CD4-positive, alpha-beta T cell (primary cell): Measurements from ENCODE around the gene JAKMIP2. TPM values are rescaled to one million over a fixed set of nuclear protein-coding genes. Genes with fewer than 3 reads are reported as not detected.

Experiments used
- ATAC-seq: fragments of 200-7000 bp; cut with Tn5 transposase; one replicate; pipeline ENCODE4 v1.10.0; 2022; ENCODE audit warnings: mild to moderate bottlenecking; ENCODE audit not compliant: poor library complexity
- CTCF ChIA-PET: fragments of 350-600 bp; sonication (Branson Sonifier 250); formaldehyde crosslinking; loops from one replicate; lab custom pipeline; 2021; ENCODE audit warnings: antibody characterized with exemption, inconsistent platforms; lab: Charles Lee
- POLR2A ChIA-PET: fragments of 350-600 bp; sonication (Branson Sonifier 250); formaldehyde crosslinking; loops from one replicate; lab custom pipeline; 2021; ENCODE audit warnings: antibody characterized with exemption, inconsistent platforms; lab: Charles Lee
- DNase-seq, 14 experiments: peaks; one replicate each; pipeline ENCODE4 v3.0.0-alpha.2; 2013 to 2020; ENCODE audit warnings: mixed read lengths in 2 of 14
- H3K27ac ChIP-seq, 2 donors: one replicate each; pipeline versions ENCODE4 v1.5.1 to v1.7.0; 2013; ENCODE audit warnings: low read length in 2 of 2, low read depth in 1 of 2, mild to moderate bottlenecking in 1 of 2
- H3K27me3 ChIP-seq, 2 experiments: 1 replicate in 1 of 2; 2 replicates in 1 of 2; pipeline versions ENCODE4 v1.6.1 to v1.7.0; 2013; ENCODE audit warnings: low read length in 2 of 2, control low read depth in 1 of 2, mild to moderate bottlenecking in 1 of 2, moderate library complexity in 1 of 2; ENCODE audit not compliant: insufficient read depth in 2 of 2, control insufficient read depth in 1 of 2
- H3K36me3 ChIP-seq: one replicate; pipeline ENCODE4 v1.6.1; 2013; ENCODE audit warnings: low read length, control low read depth; ENCODE audit not compliant: insufficient read depth
- H3K4me1 ChIP-seq: one replicate; pipeline ENCODE4 v1.6.1; 2013; ENCODE audit warnings: low read length, control low read depth; ENCODE audit not compliant: insufficient read depth
- H3K4me3 ChIP-seq: one replicate; pipeline ENCODE4 v1.5.1; 2013; ENCODE audit warnings: mild to moderate bottlenecking, low read length, moderate library complexity
- H3K9me3 ChIP-seq, 2 experiments: 1 replicate in 1 of 2; 2 replicates in 1 of 2; pipeline versions ENCODE4 v1.6.1 to v1.7.0; 2013; ENCODE audit warnings: low read length in 2 of 2, mild to moderate bottlenecking in 2 of 2, control low read depth in 1 of 2, moderate library complexity in 1 of 2; ENCODE audit not compliant: control insufficient read depth in 1 of 2, insufficient read depth in 1 of 2
- H3K27ac Mint-ChIP-seq: one replicate; pipeline ENCODE4 v1.8.0; 2020; ENCODE audit warnings: mixed read lengths
- H3K27me3 Mint-ChIP-seq: one replicate; pipeline ENCODE4 v1.8.0; 2021; ENCODE audit warnings: mixed read lengths
- H3K36me3 Mint-ChIP-seq: one replicate; pipeline ENCODE4 v1.8.0; 2021; ENCODE audit warnings: low read depth, mixed read lengths
- H3K4me1 Mint-ChIP-seq: one replicate; pipeline ENCODE4 v1.8.0; 2021; ENCODE audit warnings: low read depth, mixed read lengths
- H3K4me3 Mint-ChIP-seq: one replicate; pipeline ENCODE4 v1.8.0; 2020; ENCODE audit warnings: mild to moderate bottlenecking, mixed read lengths
- H3K9me3 Mint-ChIP-seq: one replicate; pipeline ENCODE4 v1.8.0; 2020; ENCODE audit warnings: mixed read lengths
- CTCF ChIP-seq: fragments of 200-600 bp; IDR thresholded peaks from one replicate; pipeline ENCODE4 v1.8.0; 2022; ENCODE audit warnings: antibody characterized with exemption, mild to moderate bottlenecking
- intact Hi-C, 2 experiments: fragments of 100-400 bp; cut with DNase I in 1 of 2; cut with micrococcal nuclease in 1 of 2; formaldehyde crosslinking; loops; one replicate each; pipeline versions ENCODE4 v1.15.1 to v1.9.0; 2023 to 2025; cut with DNase I, micrococcal nuclease
- total RNA-seq, 174 experiments: library from RNA in 2 of 174; stranded (reverse) in 2 of 174; gene quantifications; one replicate each; pipeline ENCODE4 v1.2.3 and lab custom pipeline; 2021 to 2026

Gene JAKMIP2
- total RNA-seq, 2 experiments from 2014 or later = 0.74 to 1.3 TPM

GRCh38 chr5:147767048-147767447, 15.5 kb downstream of the JAKMIP2 start:
- no peak for ATAC-seq
- POLR2A ChIA-PET = no interaction called here
- no peaks in the 10 kb centered on the region for H3K9me3 ChIP-seq
- H3K36me3 ChIP-seq = no peaks in the 10 kb centered on the region
- intact Hi-C loops = no loop called here
- Mint-ChIP-seq H3K36me3 (no peaks in the 10 kb centered on the region), H3K27me3 (no peaks in the 10 kb centered on the region), H3K9me3 (no peaks in the 10 kb centered on the region), H3K4me3 (no peak overlapping the region), H3K4me1 (no peaks in the 10 kb centered on the region), H3K27ac (no peak overlapping the region)
- H3K27ac ChIP-seq = no peak overlapping the region
- TF ChIP-seq CTCF = no peak
- no peak overlapping the region for H3K4me3 ChIP-seq
- no peaks in the 10 kb centered on the region for H3K27me3 ChIP-seq
- CTCF ChIA-PET = no interaction called here
- H3K4me1 ChIP-seq = no peaks in the 10 kb centered on the region
- no peak for DNase-seq

- no peak for DNase-seq
- ChIA-PET POLR2A (no interaction called here), CTCF (no interaction called here)
- no peaks in the 10 kb centered on the region for H3K9me3 Mint-ChIP-seq
- ATAC-seq = no peak
- no peaks in the 10 kb centered on the region for H3K4me1 ChIP-seq
- H3K36me3 ChIP-seq = no peaks in the 10 kb centered on the region
- no peak for TF ChIP-seq CTCF
- intact Hi-C loops = no loop called here
- no peaks in the 10 kb centered on the region for H3K4me1 Mint-ChIP-seq
- H3K27me3 ChIP-seq = no peaks in the 10 kb centered on the region
- H3K4me3 ChIP-seq = no peak overlapping the region
- no peak overlapping the region for H3K27ac Mint-ChIP-seq
- no peaks in the 10 kb centered on the region for H3K9me3 ChIP-seq
- no peak overlapping the region for H3K27ac ChIP-seq
- no peaks in the 10 kb centered on the region for H3K27me3 Mint-ChIP-seq
- H3K36me3 Mint-ChIP-seq = no peaks in the 10 kb centered on the region
- no peak overlapping the region for H3K4me3 Mint-ChIP-seq
Measured at GRCh38 chr5:147763791-147764525, 18.6 kb downstream of the JAKMIP2 start.

DNA sequence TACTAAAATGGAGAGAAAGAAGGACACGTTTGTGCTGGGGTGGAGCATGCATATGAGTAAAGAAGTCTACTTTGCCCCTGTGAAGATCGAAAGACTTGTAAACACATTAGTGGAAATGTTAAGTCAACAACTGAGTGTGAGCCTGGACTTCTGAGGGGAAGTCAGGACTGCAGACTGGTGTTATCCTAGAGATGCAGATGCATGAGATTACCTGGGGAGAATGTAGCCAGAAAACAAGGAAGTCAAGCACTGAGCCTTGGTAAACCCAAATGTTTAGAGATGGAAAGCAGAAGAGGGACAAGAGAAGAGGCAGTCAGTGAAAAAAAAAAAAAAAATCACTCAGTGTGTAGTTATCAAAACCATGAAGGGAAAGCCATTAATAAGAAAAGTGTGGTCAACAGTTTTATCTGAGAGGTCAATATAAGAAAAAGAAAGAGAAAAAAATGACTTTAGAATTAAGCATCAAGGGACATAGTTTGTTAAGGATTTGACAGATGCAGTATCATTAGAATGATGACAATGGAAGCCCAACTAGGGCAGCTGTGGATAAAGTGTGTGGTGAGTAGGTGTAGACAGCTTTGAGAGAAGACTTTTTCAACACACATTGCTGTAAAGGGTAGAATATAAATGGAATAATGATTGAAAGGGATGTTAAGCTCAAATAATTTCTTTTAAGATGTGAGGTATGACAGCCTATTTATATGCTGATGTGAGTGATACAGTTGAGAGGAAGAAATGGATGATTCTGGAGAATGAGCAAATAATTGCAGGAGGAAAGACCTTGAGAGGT, 22.2 kb downstream of the JAKMIP2 start:
- no peak overlapping the region for H3K27ac ChIP-seq
- Mint-ChIP-seq H3K9me3 (no peaks in the 10 kb centered on the region), H3K4me3 (no peak overlapping the region), H3K27ac (no peak overlapping the region), H3K36me3 (no peaks in the 10 kb centered on the region), H3K4me1 (no peaks in the 10 kb centered on the region), H3K27me3 (no peaks in the 10 kb centered on the region)
- no peaks in the 10 kb centered on the region for H3K4me1 ChIP-seq
- intact Hi-C loops = no loop called here
- H3K36me3 ChIP-seq = no peaks in the 10 kb centered on the region
- no peak for TF ChIP-seq CTCF
- H3K27me3 ChIP-seq = no peaks in the 10 kb centered on the region
- ChIA-PET CTCF (interaction anchor here (1.0 to 1.3 kb wide), 2 partner anchors 13 to 15 kb away, joined by 3 to 4 read pairs; no protein-coding TSS in a partner anchor), POLR2A (no interaction called here)
- no peak overlapping the region for H3K4me3 ChIP-seq
- no peaks in the 10 kb centered on the region for H3K9me3 ChIP-seq
- ATAC-seq = no peak
- no peak for DNase-seq
